Sciatic nerve (tissue), 2 donors: ENCODE measurements around the gene IBA57. TPM values are rescaled to one million over a fixed set of nuclear protein-coding genes. Genes with fewer than 3 reads are reported as not detected.
A peak's percentile ranks its signal among the peaks of the same experiment; 100 is the strongest.
"Not testable (repeated sequence)": the region's sequence is repeated elsewhere in the genome, so short reads cannot be mapped to it uniquely, and the experiment has no call there.

ENCODE experiments used
- ATAC-seq: fragments of 200-7000 bp; cut with Tn5 transposase; one replicate; pipeline ENCODE4 v1.9.1; 2020; ENCODE audit warnings: mild to moderate bottlenecking, moderate library complexity
- DNase-seq: peaks from one replicate; pipeline ENCODE4 v3.0.0-alpha.2; 2020; ENCODE audit warnings: low spot score
- intact Hi-C: fragments of 100-400 bp; cut with DNase I; formaldehyde crosslinking; loops from one replicate; pipeline ENCODE4 v1.14.2; 2022
- total RNA-seq: library from RNA; stranded (reverse); fragmentation: NEBNext Ultra II Directional; extraction: Animal tissue kit (Norgen Biotek cat#: 25700); gene quantifications from one replicate; pipeline ENCODE4 v1.2.1, GENCODE V29; 2021
- donor health status: DM: no; HTN: no; CAD: no.
- donor health status: DM: no; HTN: no; CAD: no.

Gene IBA57
- total RNA-seq, 1 donor from 2014 or later: 10.4 TPM

GRCh38 chr1:228164561-228165371 lies 838 bp upstream of the IBA57 start:
- DNase-seq (peak; percentile 64), ATAC-seq (no peak)
- intact Hi-C loops: no loop called here

DNA sequence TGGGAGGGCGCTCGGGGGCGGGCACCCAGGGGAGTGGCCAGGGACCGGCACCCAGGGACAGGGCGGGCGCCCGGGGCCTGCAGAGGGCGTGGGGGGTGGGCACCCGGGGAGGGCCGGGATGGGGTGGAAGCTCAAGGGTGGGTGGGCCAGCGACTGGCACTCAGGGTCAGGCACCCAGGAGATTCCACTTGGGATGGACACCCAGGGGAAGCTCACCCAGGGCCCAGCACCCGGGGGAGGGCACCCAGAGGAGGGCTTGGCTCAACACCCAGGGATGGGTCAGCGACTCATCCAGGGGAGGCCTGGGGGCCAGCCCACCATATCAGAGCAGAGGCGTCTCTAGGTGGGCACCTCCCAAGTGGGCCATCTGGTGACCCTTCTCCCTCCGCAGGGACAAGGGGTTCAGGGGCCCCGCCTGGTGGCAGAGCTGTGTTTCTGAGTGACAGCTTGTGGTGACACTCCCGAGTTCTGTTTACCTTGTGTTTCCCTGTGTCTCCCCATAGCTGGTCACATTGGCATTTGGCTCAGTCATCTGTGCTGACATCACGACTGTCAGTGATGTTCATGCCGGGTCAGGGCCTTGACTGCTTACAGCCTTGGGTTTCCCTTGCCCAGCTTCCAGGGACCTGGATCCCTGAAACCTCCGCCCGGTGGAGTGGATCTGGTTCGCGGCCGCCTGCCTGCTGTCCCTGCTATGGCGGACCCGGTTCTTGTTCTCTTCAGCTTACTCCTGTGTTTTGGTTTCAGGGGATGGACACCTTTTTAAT lies 749 bp downstream of the IBA57 start:
- DNase-seq: peak; percentile 83
- intact Hi-C loops: no loop called here
- peak; percentile 29 for ATAC-seq

DNA sequence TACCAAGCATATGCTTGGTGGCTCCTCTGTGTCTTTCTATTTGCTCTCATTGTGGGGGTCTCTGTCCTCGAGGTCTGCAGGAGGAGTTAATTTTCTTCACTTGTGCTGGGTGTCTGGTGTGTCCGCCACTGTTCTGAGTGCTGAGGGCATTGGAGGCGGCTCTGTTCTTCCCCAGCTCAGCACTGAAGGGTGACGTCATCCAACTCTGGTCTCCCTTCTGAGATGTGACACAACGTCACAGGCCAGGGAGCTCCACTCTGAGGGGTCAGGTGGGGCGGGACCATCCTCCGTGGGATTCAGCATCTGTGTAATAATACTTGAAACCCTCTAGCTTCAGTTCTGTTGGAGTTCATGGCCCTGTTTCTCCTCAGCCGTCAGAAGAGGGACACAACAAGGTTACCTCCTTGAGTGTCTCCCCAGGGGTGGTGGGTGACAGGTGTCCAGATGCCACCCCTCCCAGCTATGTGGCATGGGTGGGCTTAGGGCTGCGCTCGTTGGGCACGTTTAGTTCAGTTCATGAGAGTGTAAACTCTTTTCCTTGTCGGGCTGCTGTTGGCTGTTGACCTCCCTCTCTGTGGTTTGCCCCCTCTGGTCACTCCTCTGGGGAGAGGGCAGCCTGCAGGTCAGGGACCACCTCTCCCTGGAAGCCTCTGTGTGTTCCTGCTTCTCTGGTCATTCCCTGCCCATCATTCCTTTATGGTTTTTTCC lies 3.1 kb downstream of the IBA57 start:
- intact Hi-C loops: no loop called here
- DNase-seq (no peak), ATAC-seq (no peak)

DNA sequence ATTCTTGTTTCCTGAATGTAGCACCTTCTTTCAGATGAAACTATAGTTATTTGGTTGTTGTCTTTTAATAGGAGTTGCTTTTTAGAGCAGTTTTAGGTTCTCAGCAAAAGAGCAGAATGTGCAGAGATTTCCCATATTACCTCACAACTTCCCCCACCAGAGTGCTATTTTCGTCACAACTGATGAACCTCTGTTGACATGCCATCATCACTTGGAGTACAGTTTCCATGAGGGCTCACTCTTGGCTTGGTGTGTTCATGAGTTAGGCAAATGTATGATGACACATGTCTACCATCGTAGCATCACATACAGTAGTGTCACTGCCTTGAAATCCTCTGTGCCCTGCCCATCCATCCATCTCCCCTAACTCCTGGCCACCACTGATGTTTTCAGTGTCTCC lies 3.7 kb downstream of the IBA57 start:
- ATAC-seq: no peak
- intact Hi-C loops: no loop called here

GRCh38 chr1:228170666-228171065 lies 5.1 kb downstream of the IBA57 start:
- DNase-seq: no peak
- intact Hi-C loops: no loop called here
- no peak for ATAC-seq

More for the DNA sequence above, 3.7 kb downstream of the IBA57 start:
- no peak for DNase-seq

DNA sequence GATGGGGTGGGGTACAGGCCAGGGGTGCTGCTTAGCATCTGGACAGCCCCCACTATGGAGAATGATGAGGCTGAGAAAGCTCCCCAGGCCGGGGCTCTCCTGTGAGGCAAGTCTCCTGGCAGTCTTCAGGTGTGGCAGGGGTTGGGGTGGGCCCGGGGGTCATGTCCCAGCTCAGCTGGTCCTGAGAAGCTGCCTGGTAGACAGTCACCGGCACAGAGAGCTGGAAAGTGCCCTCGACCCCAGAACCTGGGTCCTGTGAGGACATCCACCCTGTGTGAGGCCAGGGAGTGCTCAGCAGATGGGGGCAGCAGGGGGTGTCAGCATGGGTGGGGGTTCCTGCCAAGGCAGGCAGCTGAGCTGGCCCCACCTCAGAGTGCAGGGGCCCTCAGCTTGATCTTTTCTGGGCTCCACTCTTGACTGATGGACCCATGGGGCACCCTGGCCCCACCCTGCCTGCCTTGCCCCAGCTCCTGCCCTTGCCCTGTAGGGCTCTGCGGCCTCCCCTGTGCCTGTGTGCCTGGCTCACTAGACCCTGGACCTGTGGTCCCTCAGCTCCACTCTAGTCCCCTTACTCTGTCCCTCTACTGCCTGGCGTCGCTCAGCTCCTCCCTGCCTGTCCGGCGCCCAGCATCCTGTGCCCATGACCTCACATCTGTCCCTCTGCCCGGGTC lies 5.8 kb downstream of the IBA57 start:
- ATAC-seq: no peak
- intact Hi-C loops: no loop called here
- peak; percentile 45 for DNase-seq

- DNase-seq (peak; percentile 45), ATAC-seq (no peak)
- intact Hi-C loops: no loop called here
Measured at GRCh38 chr1:228172591-228173527, 7.3 kb downstream of the IBA57 start.

- peak; percentile 20 for ATAC-seq
- DNase-seq, intact Hi-C loops: not testable (repeated sequence)
Measured at GRCh38 chr1:228173528-228174481, 8.2 kb downstream of the IBA57 start.

DNA sequence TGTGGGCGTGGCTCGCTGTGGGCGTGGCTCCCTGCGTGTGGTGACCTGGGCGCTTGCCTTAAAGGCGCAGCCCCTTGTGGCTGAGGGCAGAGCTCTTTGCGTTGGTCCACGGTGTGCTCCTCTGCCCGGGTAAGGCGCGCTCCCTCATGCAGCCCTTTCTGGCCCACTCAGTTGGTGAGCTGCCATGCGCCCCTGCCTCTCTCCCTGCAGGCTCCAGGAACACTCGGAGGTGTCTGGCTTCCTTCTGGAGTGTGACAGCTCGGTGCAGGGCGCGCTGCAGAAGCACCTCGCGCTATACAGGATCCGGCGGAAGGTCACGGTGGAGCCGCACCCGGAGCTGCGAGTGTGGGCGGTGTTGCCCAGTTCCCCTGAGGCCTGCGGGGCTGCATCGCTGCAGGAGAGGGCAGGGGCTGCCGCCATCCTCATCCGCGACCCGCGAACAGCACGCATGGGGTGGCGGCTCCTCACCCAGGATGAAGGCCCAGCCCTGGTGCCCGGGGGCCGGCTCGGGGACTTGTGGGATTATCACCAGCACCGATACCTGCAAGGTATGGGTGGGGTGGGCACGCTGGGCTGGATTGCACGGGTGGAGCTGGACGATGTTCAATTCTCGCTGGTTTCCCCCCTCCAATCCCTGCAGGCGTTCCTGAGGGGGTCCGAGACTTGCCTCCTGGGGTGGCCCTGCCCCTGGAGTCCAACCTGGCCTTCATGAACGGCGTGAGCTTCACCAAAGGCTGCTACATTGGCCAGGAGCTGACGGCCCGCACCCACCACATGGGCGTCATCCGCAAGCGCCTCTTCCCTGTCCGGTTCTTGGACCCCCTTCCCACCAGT lies 9.1 kb downstream of the IBA57 start:
- no peak for ATAC-seq
- intact Hi-C loops: no loop called here
- DNase-seq: peak; percentile 62

DNA sequence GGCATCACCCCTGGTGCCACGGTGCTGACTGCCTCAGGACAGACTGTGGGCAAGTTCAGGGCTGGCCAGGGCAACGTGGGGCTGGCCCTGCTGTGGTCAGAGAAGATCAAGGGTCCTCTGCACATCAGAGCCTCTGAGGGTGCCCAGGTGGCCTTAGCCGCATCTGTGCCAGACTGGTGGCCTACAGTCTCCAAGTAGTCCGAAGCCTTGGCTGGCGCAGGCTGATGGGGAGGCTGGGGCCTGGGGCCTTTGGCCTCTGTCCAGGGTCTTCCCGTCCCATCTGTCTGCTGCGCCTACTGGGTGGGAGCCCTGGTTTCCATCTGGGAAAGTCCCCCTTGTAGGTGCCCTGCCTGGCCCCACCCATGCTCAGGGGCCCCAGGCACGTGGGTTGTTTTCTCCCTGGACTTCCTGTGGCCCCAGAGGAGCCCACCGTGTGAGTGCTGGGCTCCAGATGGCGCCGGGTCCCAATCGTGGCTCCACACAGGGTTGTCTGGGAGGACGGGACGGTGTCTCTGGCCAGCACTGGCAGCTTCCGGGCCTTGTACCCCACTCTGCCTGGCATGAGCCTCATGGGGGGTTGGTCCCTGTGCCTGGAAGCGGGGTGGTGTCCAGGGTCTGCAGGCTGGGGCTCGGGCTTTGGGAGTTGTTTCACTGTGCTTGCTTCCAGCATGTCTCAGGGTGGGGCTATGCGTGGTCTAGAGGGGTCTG lies 9.9 kb downstream of the IBA57 start:
- intact Hi-C loops: no loop called here
- ATAC-seq (no peak), DNase-seq (peak; percentile 50)

- ATAC-seq: no peak
- intact Hi-C loops: no loop called here
- DNase-seq: no peak
Measured at GRCh38 chr1:228176024-228176395, 10.4 kb downstream of the IBA57 start.

DNA sequence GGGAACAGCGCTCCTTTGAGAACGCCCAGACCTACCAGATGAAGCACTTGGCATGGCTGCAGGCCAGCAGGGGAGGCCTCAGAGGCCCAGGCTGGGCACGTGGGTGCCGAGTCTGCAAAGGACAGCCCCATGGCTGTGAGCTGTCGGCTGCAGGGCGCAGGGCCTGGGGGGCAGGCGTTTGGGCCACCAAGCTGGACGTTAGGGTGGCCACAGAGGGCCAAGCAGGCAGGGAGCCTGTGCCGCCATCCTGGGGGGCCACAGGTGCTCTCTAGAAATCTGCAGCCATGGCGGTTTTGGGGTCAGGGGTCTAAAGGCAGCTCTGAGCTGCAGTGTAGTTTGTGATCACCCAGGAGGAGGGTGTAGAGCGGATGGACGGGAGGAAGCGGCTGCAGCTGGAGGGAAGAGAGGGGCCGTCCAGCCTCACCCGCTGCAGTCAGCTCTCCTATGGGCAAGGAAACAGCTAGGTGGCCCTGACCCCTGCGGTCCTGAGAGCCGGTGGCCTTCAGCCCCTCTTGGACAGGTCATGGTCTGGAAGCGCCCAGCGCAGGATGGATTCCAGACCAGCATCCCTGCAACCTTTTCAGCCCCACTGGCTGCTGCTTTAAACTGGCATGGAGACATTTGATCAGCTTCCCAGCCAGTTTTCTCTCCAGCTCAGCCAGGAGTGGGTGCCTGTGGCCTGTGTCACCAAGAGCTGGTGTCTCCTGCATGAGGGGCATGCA lies 11.0 kb downstream of the IBA57 start:
- ATAC-seq (no peak), DNase-seq (no peak)
- intact Hi-C loops: no loop called here

GRCh38 chr1:228177183-228177475 lies 11.5 kb downstream of the IBA57 start:
- DNase-seq (peak; percentile 48), ATAC-seq (no peak)
- intact Hi-C loops: no loop called here

GRCh38 chr1:228177721-228178710 lies 12.4 kb downstream of the IBA57 start:
- intact Hi-C loops: no loop called here
- ATAC-seq: no peak
- DNase-seq: no peak
